Calu3 (cell line): ENCODE measurements around the gene ITPR1. TPM values are rescaled to one million over a fixed set of nuclear protein-coding genes. Genes with fewer than 3 reads are reported as not detected.

ENCODE experiments used
- BruUV-seq: library from RNA; stranded (reverse); fragments of 400-500 nt; replicated peaks from 2 replicates; lab custom pipeline; 2021; lab: Mats Ljungman, UMichigan
- CTCF ChIA-PET: fragments of 300-600 bp; sonication (Branson Sonifier 250); formaldehyde crosslinking; loops from one replicate; lab custom pipeline; 2022; ENCODE audit warnings: antibody characterized with exemption; lab: Charles Lee
- DNase-seq: peaks from one replicate; pipeline ENCODE4 v3.0.0; 2022
- H3K27ac Mint-ChIP-seq: one replicate; pipeline ENCODE4 v1.8.0; 2022; ENCODE audit warnings: mixed read lengths; ENCODE audit not compliant: unreplicated experiment
- H3K27me3 Mint-ChIP-seq: one replicate; pipeline ENCODE4 v1.8.0; 2022; ENCODE audit warnings: mixed read lengths; ENCODE audit not compliant: unreplicated experiment
- H3K36me3 Mint-ChIP-seq: one replicate; pipeline ENCODE4 v1.8.0; 2022; ENCODE audit warnings: mild to moderate bottlenecking, moderate library complexity, mixed read lengths; ENCODE audit not compliant: insufficient read depth, unreplicated experiment
- H3K4me1 Mint-ChIP-seq: one replicate; pipeline ENCODE4 v1.8.0; 2022; ENCODE audit warnings: mild to moderate bottlenecking, low read depth, mixed read lengths; ENCODE audit not compliant: unreplicated experiment
- H3K4me3 Mint-ChIP-seq: one replicate; pipeline ENCODE4 v1.8.0; 2022; ENCODE audit warnings: mild to moderate bottlenecking, low read depth, moderate library complexity, mixed read lengths; ENCODE audit not compliant: unreplicated experiment
- H3K9me3 Mint-ChIP-seq: one replicate; pipeline ENCODE4 v1.8.0; 2022; ENCODE audit warnings: low read depth, mixed read lengths; ENCODE audit not compliant: unreplicated experiment
- intact Hi-C: fragments of 100-400 bp; cut with micrococcal nuclease; formaldehyde crosslinking; loops from one replicate; pipeline ENCODE4 v1.10.0; 2022; ENCODE audit not compliant: unreplicated experiment
- total RNA-seq: library from RNA; stranded (reverse); gene quantifications from 2 replicates; pipeline ENCODE4 v1.2.3, GENCODE V29; 2022
- TF ChIP-seq, protein P1 (sequence below): fragments of 200-600 bp; IDR thresholded peaks from one replicate; pipeline ENCODE4 v1.8.0; 2022; ENCODE audit warnings: antibody characterized with exemption; ENCODE audit not compliant: unreplicated experiment

The ITPR1 gene
- total RNA-seq, 1 experiment from 2014 or later = 4.2 TPM

DNA sequence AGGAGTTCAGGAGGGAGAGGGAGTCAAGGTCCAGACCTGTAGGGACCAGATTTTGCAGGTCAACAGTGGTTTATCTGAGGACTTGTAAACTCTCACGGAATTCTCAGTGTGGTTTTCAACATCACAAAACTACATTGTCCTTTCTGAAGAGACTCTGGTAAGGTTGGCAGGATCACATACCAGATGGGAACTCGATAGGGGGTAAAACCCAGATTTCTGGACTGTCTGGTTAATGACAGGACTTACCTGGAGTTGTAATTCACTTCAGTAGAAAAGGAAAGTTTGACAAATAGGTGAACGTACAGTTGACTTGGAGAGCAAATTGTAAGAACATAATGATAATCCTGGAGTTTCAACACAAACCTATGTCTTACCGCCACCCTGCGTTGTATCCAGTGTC, 5.3 kb downstream of the ITPR1 start:
- TF ChIP-seq, protein P1, sequence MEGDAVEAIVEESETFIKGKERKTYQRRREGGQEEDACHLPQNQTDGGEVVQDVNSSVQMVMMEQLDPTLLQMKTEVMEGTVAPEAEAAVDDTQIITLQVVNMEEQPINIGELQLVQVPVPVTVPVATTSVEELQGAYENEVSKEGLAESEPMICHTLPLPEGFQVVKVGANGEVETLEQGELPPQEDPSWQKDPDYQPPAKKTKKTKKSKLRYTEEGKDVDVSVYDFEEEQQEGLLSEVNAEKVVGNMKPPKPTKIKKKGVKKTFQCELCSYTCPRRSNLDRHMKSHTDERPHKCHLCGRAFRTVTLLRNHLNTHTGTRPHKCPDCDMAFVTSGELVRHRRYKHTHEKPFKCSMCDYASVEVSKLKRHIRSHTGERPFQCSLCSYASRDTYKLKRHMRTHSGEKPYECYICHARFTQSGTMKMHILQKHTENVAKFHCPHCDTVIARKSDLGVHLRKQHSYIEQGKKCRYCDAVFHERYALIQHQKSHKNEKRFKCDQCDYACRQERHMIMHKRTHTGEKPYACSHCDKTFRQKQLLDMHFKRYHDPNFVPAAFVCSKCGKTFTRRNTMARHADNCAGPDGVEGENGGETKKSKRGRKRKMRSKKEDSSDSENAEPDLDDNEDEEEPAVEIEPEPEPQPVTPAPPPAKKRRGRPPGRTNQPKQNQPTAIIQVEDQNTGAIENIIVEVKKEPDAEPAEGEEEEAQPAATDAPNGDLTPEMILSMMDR = no peak
- peaks cover 7% of the 10 kb centered on the region for H3K4me1 Mint-ChIP-seq

GRCh38 chr3:4501437-4501836, 8.3 kb downstream of the ITPR1 start:
- CTCF ChIA-PET = no interaction called here
- Mint-ChIP-seq H3K27ac (no peak overlapping the region), H3K4me3 (no peak overlapping the region), H3K9me3 (no peaks in the 10 kb centered on the region), H3K4me1 (peaks cover 13% of the 10 kb centered on the region), H3K27me3 (peaks cover 5% of the 10 kb centered on the region), H3K36me3 (no peaks in the 10 kb centered on the region)
- DNase-seq = no peak
- TF ChIP-seq, protein P1 = no peak
- BruUV-seq = no TSS peak
- intact Hi-C loops = no loop called here

More for the DNA sequence above, 5.3 kb downstream of the ITPR1 start:
- H3K27ac Mint-ChIP-seq = no peak overlapping the region
- H3K4me3 Mint-ChIP-seq = no peak overlapping the region
- H3K9me3 Mint-ChIP-seq = no peaks in the 10 kb centered on the region
- no peak for DNase-seq
- no TSS peak for BruUV-seq
- intact Hi-C loops = no loop called here
- CTCF ChIA-PET = no interaction called here
- peaks cover 6% of the 10 kb centered on the region for H3K36me3 Mint-ChIP-seq
- peaks cover 32% of the 10 kb centered on the region for H3K27me3 Mint-ChIP-seq

- CTCF ChIA-PET = no interaction called here
- H3K27me3 Mint-ChIP-seq = peaks cover under 1% of the 10 kb centered on the region
- H3K9me3 Mint-ChIP-seq = no peaks in the 10 kb centered on the region
- peaks cover 13% of the 10 kb centered on the region for H3K4me1 Mint-ChIP-seq
- intact Hi-C loops = no loop called here
- no TSS peak for BruUV-seq
- H3K36me3 Mint-ChIP-seq = no peaks in the 10 kb centered on the region
- TF ChIP-seq, protein P1 = no peak
- no peak for DNase-seq
- H3K27ac Mint-ChIP-seq = no peak overlapping the region
- H3K4me3 Mint-ChIP-seq = no peak overlapping the region
Observed at GRCh38 chr3:4501927-4502326, 8.8 kb downstream of the ITPR1 start.

DNA sequence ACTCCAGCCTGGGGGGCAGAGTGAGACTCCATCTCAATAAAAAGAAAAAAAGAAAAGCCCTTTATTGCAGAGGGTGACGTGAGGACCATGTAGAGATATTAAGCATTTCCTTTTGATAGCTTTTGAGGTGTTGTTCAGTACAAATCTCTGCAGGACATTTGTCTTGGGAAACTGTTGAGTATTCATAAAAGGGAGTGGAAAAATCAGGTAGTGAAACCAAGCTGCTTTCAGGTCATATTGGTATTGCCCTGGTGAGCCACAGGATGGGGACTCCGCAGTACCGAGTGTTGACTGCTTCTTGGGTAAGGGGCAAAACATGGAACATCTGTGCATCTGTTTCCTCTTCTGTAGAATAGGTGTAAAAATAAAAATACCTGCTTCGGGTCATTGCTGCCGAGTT, 9.9 kb downstream of the ITPR1 start:
- BruUV-seq = no TSS peak
- no peak overlapping the region for H3K27ac Mint-ChIP-seq

More for the DNA sequence above, 9.9 kb downstream of the ITPR1 start:
- intact Hi-C loops = no loop called here
- no peak for DNase-seq
- peaks cover 13% of the 10 kb centered on the region for H3K4me1 Mint-ChIP-seq
- no peak overlapping the region for H3K4me3 Mint-ChIP-seq
- CTCF ChIA-PET = no interaction called here
- TF ChIP-seq, protein P1 = no peak
- H3K27me3 Mint-ChIP-seq = no peaks in the 10 kb centered on the region
- no peaks in the 10 kb centered on the region for H3K36me3 Mint-ChIP-seq
- no peaks in the 10 kb centered on the region for H3K9me3 Mint-ChIP-seq
